Heart right ventricle (tissue), 16 donors: ENCODE data around the gene MREG. TPM values are rescaled to one million over a fixed set of nuclear protein-coding genes. Genes with fewer than 3 reads are reported as not detected.

Experiments used
- ATAC-seq, 8 donors: fragments of 200-7000 bp; cut with Tn5 transposase; one replicate each; pipeline ENCODE4 v1.9.1; 2020; ENCODE audit warnings: mild to moderate bottlenecking in 8 of 8, moderate library complexity in 8 of 8, moderate number of reproducible peaks in 1 of 8
- DNase-seq, 2 donors: peaks; one replicate each; pipeline ENCODE4 v3.0.0-alpha.2; 2020
- H3K27ac ChIP-seq, 10 donors: fragments of 200-600 bp; sonication (generic) in 2 of 10; one replicate each; pipeline versions ENCODE4 v1.5.0 to v1.8.0; 2020 to 2022; ENCODE audit warnings: mild to moderate bottlenecking in 3 of 10
- H3K27me3 ChIP-seq, 7 donors: fragments of 200-600 bp; one replicate each; pipeline ENCODE4 v1.8.0; 2021 to 2022; ENCODE audit warnings: mild to moderate bottlenecking in 2 of 7
- H3K36me3 ChIP-seq, 9 donors: fragments of 200-600 bp; sonication (generic) in 1 of 9; one replicate each; pipeline versions ENCODE4 v1.5.0 to v1.8.0; 2020 to 2022; ENCODE audit warnings: mild to moderate bottlenecking in 2 of 9
- H3K4me1 ChIP-seq, 9 donors: fragments of 200-600 bp; sonication (generic) in 1 of 9; one replicate each; pipeline versions ENCODE4 v1.5.0 to v1.8.0; 2020 to 2022; ENCODE audit warnings: mild to moderate bottlenecking in 4 of 9
- H3K4me3 ChIP-seq, 10 donors: fragments of 200-600 bp; sonication (generic) in 2 of 10; one replicate each; pipeline versions ENCODE4 v1.5.0 to v1.8.0; 2020 to 2022; ENCODE audit warnings: mild to moderate bottlenecking in 7 of 10, moderate library complexity in 2 of 10
- H3K9me3 ChIP-seq, 11 donors: fragments of 200-600 bp in 10 of 11; sonication (generic) in 2 of 11; one replicate each; pipeline versions ENCODE4 v1.5.0 to v1.8.0; 2013 to 2022; ENCODE audit warnings: mild to moderate bottlenecking in 2 of 11, control low read depth in 1 of 11, moderate library complexity in 1 of 11
- CTCF ChIP-seq, 9 donors: fragments of 200-600 bp; sonication (generic) in 2 of 9; IDR thresholded peaks; one replicate each; pipeline versions ENCODE4 v1.5.0 to v1.8.0; 2021 to 2022; ENCODE audit warnings: antibody characterized with exemption in 9 of 9, mild to moderate bottlenecking in 5 of 9, moderate library complexity in 1 of 9
- WGBS, 2 donors: extraction: QIAGEN DNeasy Blood & Tissue Kit; methylation state at CpG; one replicate each; pipeline ENCODE4 v1.1.7; 2013; ENCODE audit warnings: inconsistent platforms in 1 of 2; 5-methylcytosine and 5-hydroxymethylcytosine counted together
- intact Hi-C, 10 donors: fragments of 100-400 bp; cut with DNase I; formaldehyde crosslinking; loops; one replicate each; pipeline versions ENCODE4 v1.11.1 to v1.14.2; 2022
- polyA plus RNA-seq, 2 donors: library from polyadenylated mRNA; stranded (reverse); fragments of 200-250 nt; gene quantifications; one replicate each; pipeline ENCODE4 v1.2.3, GENCODE V29; 2013
- total RNA-seq, 10 donors: library from RNA; stranded (reverse); fragmentation: NEBNext Ultra II Directional in 3 of 10; extraction: Animal tissue kit (Norgen Biotek cat#: 25700) in 3 of 10; gene quantifications; one replicate each; pipeline versions ENCODE4 v1.2.1 to v1.2.4, GENCODE V29; 2021 to 2023
- donor health status: Arrhythmogenic right ventricular cardiomyopathy.
- donor health status: ischemic (EF 13 %, LVEDD 7.1; RV severe dilation, severe dysfunction).
- donor health status: healthy with polysubstance abuse.
- donor health status: DM: no; HTN: yes; CAD: no.
- donor health status: DM: no; HTN: no; CAD: no.
- donor health status: ischemic (EF 25% LVEDD 6.9; RV normal size, moderate dysfunction).
- donor health status: ischemic (EF 25% LVEDD 5.7; RV mildly dilated, moderate dysfunction).
- donor health status: healthy.
- donor health status: DM: yes; HTN: yes; CAD: no.
- donor health status: Ischemic cardiomyopathy.
- donor health status: ischemic (EF 35%, LVEDD 5.7; RV mildly dilated, moderate dysfunction).
- donor health status: nonischemic (EF 11% LVEDD 7.7; RV severe dilation, severe dysfunction).
- donor health status: DM: yes; HTN: yes; CAD: no.
- donor health status: PGD.
- donor health status: ischemic (EF 29% LVEDD 5.4; RV normal size, mild dysfunction).
- donor health status: nonischemic (EF 23%, LVEDD 6.1; RV moderate dilation, normal function).

MREG gene
- total and polyA plus RNA-seq, 12 donors, result 0.13 to 1.5 (median 0.38) TPM

- H3K27ac ChIP-seq, result no peak overlapping the region
- ATAC-seq, result no peak
- no peaks in the 10 kb centered on the region for H3K4me1 ChIP-seq
- no peaks in the 10 kb centered on the region for H3K9me3 ChIP-seq
- DNase-seq, result no peak
- WGBS, 2 donors, result 88 to 89% methylated on average over 3 of the region's 3 CpGs
- H3K36me3 ChIP-seq, result no peaks in the 10 kb centered on the region
- H3K4me3 ChIP-seq, result no peak overlapping the region
- no peaks in the 10 kb centered on the region for H3K27me3 ChIP-seq
- intact Hi-C loops, result no loop called here
- no peak for TF ChIP-seq CTCF (IDR thresholded peaks at IDR 0.05)
These were observed 45.6 kb downstream of the MREG start for GRCh38 chr2:215967590-215968378.

GRCh38 chr2:215966951-215967350 is 46.4 kb downstream of the MREG start:
- H3K27me3 ChIP-seq, result no peaks in the 10 kb centered on the region
- H3K36me3 ChIP-seq, result no peaks in the 10 kb centered on the region
- DNase-seq (no peak), ATAC-seq (no peak)
- no peaks in the 10 kb centered on the region for H3K9me3 ChIP-seq
- no peak overlapping the region for H3K27ac ChIP-seq
- no peak for TF ChIP-seq CTCF (IDR thresholded peaks at IDR 0.05)
- H3K4me1 ChIP-seq, result no peaks in the 10 kb centered on the region
- 75 to 83% methylated on average over 3 of the region's 3 CpGs for WGBS, 2 donors
- H3K4me3 ChIP-seq, result no peak overlapping the region
- intact Hi-C loops, result no loop called here

DNA sequence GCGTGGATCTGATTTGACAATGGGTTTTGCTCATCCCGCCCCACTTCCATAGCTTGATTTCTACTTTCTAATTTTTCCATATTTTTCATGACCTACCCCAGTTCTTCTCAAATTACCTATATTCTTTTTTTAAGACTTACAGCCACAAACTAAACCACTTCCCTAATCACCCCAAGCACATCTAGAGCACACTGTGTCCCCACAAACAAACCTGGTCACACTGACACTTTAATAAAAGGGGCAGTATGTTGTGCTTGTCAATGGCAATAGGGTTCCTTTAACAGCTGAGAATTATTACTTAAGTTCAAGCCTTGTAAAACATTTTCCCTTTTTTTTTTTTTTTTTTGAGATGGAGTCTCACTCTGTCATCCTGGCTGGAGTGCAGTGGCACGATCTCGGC is 47.1 kb downstream of the MREG start:
- intact Hi-C loops, result no loop called here
- no peaks in the 10 kb centered on the region for H3K4me1 ChIP-seq
- DNase-seq, result no peak
- H3K4me3 ChIP-seq, result no peak overlapping the region
- no peaks in the 10 kb centered on the region for H3K9me3 ChIP-seq
- ATAC-seq, result no peak
- no peak for TF ChIP-seq CTCF (IDR thresholded peaks at IDR 0.05)
- H3K27ac ChIP-seq, result no peak overlapping the region
- 74% methylated on average over 4 of the region's 4 CpGs for WGBS, 2 donors
- H3K27me3 ChIP-seq, result no peaks in the 10 kb centered on the region
- no peaks in the 10 kb centered on the region for H3K36me3 ChIP-seq

DNA sequence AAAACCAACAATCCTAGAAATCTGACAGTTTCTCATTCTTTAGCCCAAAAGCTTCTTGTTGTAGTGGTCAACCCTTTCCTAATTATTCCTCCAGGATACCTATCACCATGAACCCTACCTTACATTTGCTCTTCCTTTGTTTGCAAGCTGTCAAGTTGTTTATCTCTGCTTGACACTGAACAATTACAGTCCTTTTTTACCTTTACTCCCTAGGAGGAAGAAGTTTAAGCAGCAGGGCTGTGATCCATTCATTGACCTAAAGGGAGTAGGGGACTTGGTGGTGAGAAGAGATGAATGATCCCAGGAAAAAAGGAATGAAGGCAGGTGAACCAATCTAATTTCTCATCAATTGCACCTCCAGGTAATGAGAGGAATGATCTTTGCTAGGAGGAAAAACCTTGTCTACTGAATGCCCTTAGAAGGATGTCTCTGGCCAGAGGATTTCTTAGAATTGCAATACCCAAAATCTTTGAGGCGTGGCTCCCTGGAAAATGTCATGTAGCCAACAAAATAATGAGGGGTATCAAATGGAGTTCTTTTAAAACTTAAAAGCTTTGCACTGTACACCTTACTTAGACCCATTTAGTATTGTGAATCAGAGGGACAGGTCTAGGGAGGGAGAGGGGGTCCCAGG is 47.7 kb downstream of the MREG start:
- no peak for ATAC-seq
- intact Hi-C loops, result no loop called here
- Histone ChIP-seq H3K4me3 (no peak overlapping the region), H3K36me3 (no peaks in the 10 kb centered on the region), H3K27me3 (no peaks in the 10 kb centered on the region), H3K27ac (no peak overlapping the region), H3K4me1 (no peaks in the 10 kb centered on the region), H3K9me3 (no peaks in the 10 kb centered on the region)
- WGBS, 2 donors, result 100% methylated on average over 1 of the region's 1 CpG
- no peak for TF ChIP-seq CTCF (IDR thresholded peaks at IDR 0.05)
- DNase-seq, result no peak
